Fibroblast of skin of scalp (primary cell): ENCODE measurements around the gene MON1A.

Experiments used
- DNase-seq: peaks from one replicate; pipeline ENCODE4 v3.0.0-alpha.2; 2013

Gene MON1A

GRCh38 chr3:49886922-49887265 lies 42.7 kb downstream of the MON1A start:
- DNase-seq: no peak

- DNase-seq: no peak
Observed at GRCh38 chr3:49883998-49884397, 45.6 kb downstream of the MON1A start.

GRCh38 chr3:49882166-49882565 lies 47.4 kb downstream of the MON1A start:
- DNase-seq: no peak

GRCh38 chr3:49880581-49881315 lies 48.9 kb downstream of the MON1A start:
- no peak for DNase-seq

GRCh38 chr3:49879721-49880120 lies 49.9 kb downstream of the MON1A start:
- DNase-seq: no peak

- DNase-seq: no peak
Observed at GRCh38 chr3:49878686-49879085, 50.9 kb downstream of the MON1A start.

- no peak for DNase-seq
Observed at GRCh38 chr3:49877716-49878115, 51.9 kb downstream of the MON1A start.

- no peak for DNase-seq
Observed at GRCh38 chr3:49876567-49876966, 53.0 kb downstream of the MON1A start.

GRCh38 chr3:49873623-49874022 lies 56.0 kb downstream of the MON1A start:
- no peak for DNase-seq

- DNase-seq: no peak
Observed at GRCh38 chr3:49872801-49873281, 56.8 kb downstream of the MON1A start.

GRCh38 chr3:49871531-49872153 lies 58.0 kb downstream of the MON1A start:
- DNase-seq: no peak

- DNase-seq: no peak
Observed at GRCh38 chr3:49869525-49870126, 60.0 kb downstream of the MON1A start, which contains the start of gene CAMKV. CAMKV (minus strand) TSS chr3:49869906; CDS start chr3:49862388, 7,518 bp downstream.

- DNase-seq: no peak
Observed at GRCh38 chr3:49868862-49869466, 60.6 kb downstream of the MON1A start.

GRCh38 chr3:49867871-49868321 lies 61.7 kb downstream of the MON1A start:
- peak; percentile 50 for DNase-seq

GRCh38 chr3:49867400-49867799 lies 62.2 kb downstream of the MON1A start:
- no peak for DNase-seq

- DNase-seq: no peak
Observed at GRCh38 chr3:49865198-49865784, 64.3 kb downstream of the MON1A start.

- no peak for DNase-seq
Observed at GRCh38 chr3:49864505-49864904, 65.1 kb downstream of the MON1A start.

- DNase-seq: no peak
Observed at GRCh38 chr3:49859576-49860305, 69.9 kb downstream of the MON1A start.
